Parathyroid adenoma (tissue), 2 donors: ENCODE results near the gene MYO6.
"Not testable (repeated sequence)": the region's sequence is repeated elsewhere in the genome, so short reads cannot be mapped to it uniquely, and the experiment has no call there.

Source experiments
- H2AFZ ChIP-seq: fragments of 300-600 bp; sonication (generic); one replicate; pipeline ENCODE4 v1.7.0; 2017; ENCODE audit warnings: antibody characterized with exemption, mild to moderate bottlenecking
- H3K27ac ChIP-seq: fragments of 300-600 bp; sonication (generic); one replicate; pipeline ENCODE4 v1.7.0; 2017
- H3K27me3 ChIP-seq: fragments of 300-600 bp; sonication (generic); one replicate; pipeline ENCODE4 v1.7.0; 2017; ENCODE audit warnings: low read length; ENCODE audit not compliant: control insufficient read depth, insufficient read depth
- H3K36me3 ChIP-seq: fragments of 300-600 bp; sonication (generic); one replicate; pipeline ENCODE4 v1.7.0; 2017; ENCODE audit warnings: low read length; ENCODE audit not compliant: control insufficient read depth, insufficient read depth
- H3K4me1 ChIP-seq: fragments of 300-600 bp; sonication (generic); one replicate; pipeline ENCODE4 v1.7.0; 2017; ENCODE audit warnings: control low read depth
- H3K4me2 ChIP-seq: fragments of 300-600 bp; sonication (generic); one replicate; pipeline ENCODE4 v1.7.0; 2017; ENCODE audit warnings: low read length
- H3K4me3 ChIP-seq: fragments of 300-600 bp; sonication (generic); one replicate; pipeline ENCODE4 v1.7.0; 2017; ENCODE audit warnings: low read depth, low read length
- H3K79me2 ChIP-seq: fragments of 300-600 bp; sonication (generic); one replicate; pipeline ENCODE4 v1.7.0; 2017; ENCODE audit warnings: control low read depth
- H3K9ac ChIP-seq: fragments of 300-600 bp; sonication (generic); one replicate; pipeline ENCODE4 v1.7.0; 2017; ENCODE audit warnings: mild to moderate bottlenecking
- H3K9me3 ChIP-seq: fragments of 300-600 bp; sonication (generic); one replicate; pipeline ENCODE4 v1.7.0; 2017; ENCODE audit warnings: low read length; ENCODE audit not compliant: control insufficient read depth
- CTCF ChIP-seq: fragments of 300-600 bp; sonication (generic); IDR thresholded peaks from one replicate; pipeline ENCODE4 v1.7.0; 2017; ENCODE audit warnings: antibody characterized with exemption, mild to moderate bottlenecking
- donor health status: primary hyperparathyroidism.

The MYO6 gene

DNA sequence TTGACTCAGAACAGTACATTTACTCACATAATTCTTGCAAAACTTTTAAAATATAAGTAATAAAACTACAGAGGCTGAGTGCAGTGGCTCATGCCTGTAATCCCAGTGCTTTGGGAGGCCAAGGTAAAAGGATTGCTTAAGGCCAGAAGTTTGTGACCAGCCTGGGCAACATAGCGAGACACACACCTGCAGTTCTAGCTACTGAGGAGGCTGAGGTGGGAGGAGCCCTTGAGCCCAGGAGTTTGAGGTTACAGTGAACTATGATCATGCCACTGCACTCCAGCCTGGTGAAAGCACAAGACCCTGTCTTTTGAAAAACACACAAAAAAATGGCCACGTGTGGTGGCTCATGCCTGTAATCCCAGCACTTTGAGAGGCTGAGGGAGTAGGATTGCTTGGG, 21.8 kb upstream of the MYO6 start:
- Histone ChIP-seq H3K36me3 (no peaks in the 10 kb centered on the region), H3K9ac (no peak overlapping the region), H3K4me1 (no peaks in the 10 kb centered on the region), H3K27ac (no peak overlapping the region), H3K79me2 (no peaks in the 10 kb centered on the region), H3K9me3 (no peaks in the 10 kb centered on the region), H3K4me3 (no peak overlapping the region), H2AFZ (no peak overlapping the region), H3K4me2 (no peak overlapping the region), H3K27me3 (no peaks in the 10 kb centered on the region)
- no peak for TF ChIP-seq CTCF

GRCh38 chr6:75731029-75731428, 18.0 kb upstream of the MYO6 start:
- not testable (repeated sequence) for H3K4me1 ChIP-seq, H3K9me3 ChIP-seq, H3K4me2 ChIP-seq, H3K27ac ChIP-seq, H3K27me3 ChIP-seq, H3K9ac ChIP-seq, H2AFZ ChIP-seq, H3K36me3 ChIP-seq, H3K79me2 ChIP-seq, H3K4me3 ChIP-seq

GRCh38 chr6:75735491-75736186, 13.4 kb upstream of the MYO6 start:
- Histone ChIP-seq H3K9ac (no peak overlapping the region), H3K27ac (no peak overlapping the region)

DNA sequence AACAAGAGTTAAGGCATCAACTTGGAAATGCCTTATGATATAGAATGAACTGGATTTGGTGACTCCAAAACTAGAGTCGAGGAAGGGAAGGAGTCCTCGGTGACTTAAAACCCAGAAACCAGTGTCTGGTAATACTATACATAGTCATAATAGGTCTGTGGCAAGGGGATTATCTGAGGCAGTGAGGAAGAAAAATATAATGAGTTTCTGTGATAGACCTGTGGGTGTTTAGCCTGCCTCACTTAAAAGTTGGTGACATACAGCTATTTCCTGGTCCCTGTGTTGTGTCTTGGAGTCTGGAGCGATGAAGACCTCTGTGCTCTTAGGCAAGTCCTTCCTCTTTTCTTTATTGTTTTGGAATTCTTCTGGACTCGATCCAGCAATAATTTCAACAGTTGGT, 5.1 kb upstream of the MYO6 start:
- no peaks in the 10 kb centered on the region for H3K9me3 ChIP-seq
- no peak for TF ChIP-seq CTCF
- peaks cover 2% of the 10 kb centered on the region for H3K4me1 ChIP-seq
- H3K27me3 ChIP-seq = no peaks in the 10 kb centered on the region
- H3K79me2 ChIP-seq = no peaks in the 10 kb centered on the region
- H3K4me3 ChIP-seq = no peak overlapping the region
- H3K36me3 ChIP-seq = no peaks in the 10 kb centered on the region
- H3K27ac ChIP-seq = no peak overlapping the region
- H3K4me2 ChIP-seq = no peak overlapping the region
- H3K9ac ChIP-seq = no peak overlapping the region
- no peak overlapping the region for H2AFZ ChIP-seq

More at GRCh38 chr6:75735491-75736186, 13.4 kb upstream of the MYO6 start:
- Histone ChIP-seq H3K4me3 (no peak overlapping the region), H3K4me2 (no peak overlapping the region), H3K36me3 (no peaks in the 10 kb centered on the region), H3K79me2 (no peaks in the 10 kb centered on the region), H3K9me3 (no peaks in the 10 kb centered on the region), H3K27me3 (no peaks in the 10 kb centered on the region), H2AFZ (no peak overlapping the region), H3K4me1 (no peaks in the 10 kb centered on the region)
- no peak for TF ChIP-seq CTCF

- H3K27me3 ChIP-seq = no peaks in the 10 kb centered on the region
- no peak overlapping the region for H2AFZ ChIP-seq
- H3K79me2 ChIP-seq = no peaks in the 10 kb centered on the region
- TF ChIP-seq CTCF = no peak
- H3K36me3 ChIP-seq = no peaks in the 10 kb centered on the region
- no peaks in the 10 kb centered on the region for H3K9me3 ChIP-seq
- H3K4me1 ChIP-seq = peaks cover 2% of the 10 kb centered on the region
- no peak overlapping the region for H3K9ac ChIP-seq
- H3K4me2 ChIP-seq = no peak overlapping the region
- no peak overlapping the region for H3K27ac ChIP-seq
- no peak overlapping the region for H3K4me3 ChIP-seq
Measured at GRCh38 chr6:75745404-75745803, 3.6 kb upstream of the MYO6 start.
